HepG2 (cell line): ENCODE measurements around the gene SETD7. TPM values are rescaled to one million over a fixed set of nuclear protein-coding genes. Genes with fewer than 3 reads are reported as not detected.

Source experiments
- AHR ChIP-seq: IDR thresholded peaks from 2 replicates; pipeline ENCODE4 v1.6.1; 2018; ENCODE audit warnings: missing genetic modification reagents, missing compliant biosample characterization
- ELF1 ChIP-seq: sonication (generic); formaldehyde crosslinking; IDR thresholded peaks from 2 replicates; pipeline ENCODE4 v1.4.0; 2020; ENCODE audit warnings: missing genetic modification reagents
- ESRRA ChIP-seq: sonication (generic); formaldehyde crosslinking; IDR thresholded peaks from 2 replicates; pipeline ENCODE4 v1.5.1; 2020; ENCODE audit warnings: mild to moderate bottlenecking, low read depth, missing genetic modification reagents
- GTF3A ChIP-seq: sonication (generic); formaldehyde crosslinking; conservative IDR thresholded peaks from 2 replicates; pipeline ENCODE4 v1.4.0; 2020; ENCODE audit warnings: mild to moderate bottlenecking, missing genetic modification reagents
- KAT2B ChIP-seq: fragments of 150-350 bp; IDR thresholded peaks from 2 replicates; pipeline ENCODE4 v1.6.1; 2014; ENCODE audit warnings: low read depth, low read length, borderline replicate concordance
- KDM2A ChIP-seq: sonication (generic); formaldehyde crosslinking; IDR thresholded peaks from 2 replicates; pipeline ENCODE4 v1.4.0; 2020; ENCODE audit warnings: low read depth, missing genetic modification reagents, borderline replicate concordance
- MYC ChIP-seq: sonication (generic); formaldehyde crosslinking; IDR thresholded peaks from 2 replicates; pipeline ENCODE4 v1.9.0; 2021; ENCODE audit warnings: missing genetic modification reagents, borderline replicate concordance
- NFKB2 ChIP-seq: sonication (generic); formaldehyde crosslinking; IDR thresholded peaks from 2 replicates; pipeline ENCODE4 v1.4.0; 2020; ENCODE audit warnings: missing genetic modification reagents, borderline replicate concordance
- POLR2A ChIP-seq, 2 experiments: IDR thresholded peaks; 2 replicates each; pipeline ENCODE4 v1.6.1; 2011; ENCODE audit warnings: low read depth in 2 of 2, low read length in 2 of 2, mild to moderate bottlenecking in 1 of 2, moderate library complexity in 1 of 2; ENCODE audit not compliant: insufficient read depth in 1 of 2
- PRPF4 ChIP-seq: fragments of 200-400 bp; formaldehyde crosslinking; IDR thresholded peaks from 2 replicates; pipeline ENCODE4 v1.6.1; 2016; ENCODE audit warnings: low read length, low read depth; ENCODE audit not compliant: poor library complexity, severe bottlenecking
- RBM39 ChIP-seq: fragments of 200-400 bp; formaldehyde crosslinking; IDR thresholded peaks from one replicate; pipeline ENCODE4 v1.6.1; 2018; ENCODE audit warnings: antibody characterized with exemption, mild to moderate bottlenecking, low read depth, low read length; ENCODE audit not compliant: poor library complexity, severe bottlenecking
- SKI ChIP-seq: fragments of 450-650 bp; IDR thresholded peaks from one replicate; pipeline ENCODE4 v1.6.1; 2018; ENCODE audit warnings: mild to moderate bottlenecking; ENCODE audit not compliant: partially characterized antibody
- ZNF10 ChIP-seq: sonication (generic); formaldehyde crosslinking; IDR thresholded peaks from 2 replicates; pipeline ENCODE4 v1.4.0; 2020; ENCODE audit warnings: mild to moderate bottlenecking, low read depth, missing genetic modification reagents, borderline replicate concordance
- ZNF143 ChIP-seq: sonication (generic); formaldehyde crosslinking; IDR thresholded peaks from 2 replicates; pipeline ENCODE4 v1.4.0; 2020; ENCODE audit warnings: missing genetic modification reagents
- ZNF256 ChIP-seq: sonication (generic); formaldehyde crosslinking; conservative IDR thresholded peaks from 2 replicates; pipeline ENCODE4 v1.4.0; 2020; ENCODE audit warnings: missing genetic modification reagents
- ZNF549 ChIP-seq: sonication (generic); formaldehyde crosslinking; IDR thresholded peaks from 2 replicates; pipeline ENCODE4 v1.5.0; 2020; ENCODE audit warnings: missing genetic modification reagents
- ZNF598 ChIP-seq: sonication (generic); formaldehyde crosslinking; IDR thresholded peaks from 2 replicates; pipeline ENCODE4 v1.5.1; 2020; ENCODE audit warnings: mild to moderate bottlenecking, missing genetic modification reagents, borderline replicate concordance
- polyA plus RNA-seq, 8 experiments: library from polyadenylated mRNA; depleted of rRNA in 3 of 8; stranded (reverse) in 7 of 8; unstranded in 1 of 8; fragments of >200 nt; fragmentation: Illumina TruSeq in 4 of 8; extraction: Trizol in 4 of 8; gene quantifications; 2 replicates each; pipeline versions ENCODE4 v1.2.1 to v1.2.3, GENCODE V29; 2011 to 2016; ENCODE audit warnings: low read depth in 4 of 8, missing spikeins in 1 of 8, mixed read lengths in 1 of 8; ENCODE audit not compliant: insufficient read depth in 1 of 8
- total RNA-seq, 5 experiments: library from RNA; depleted of rRNA; stranded (reverse); fragments of >200 nt; fragmentation: Illumina TruSeq; extraction: Trizol; gene quantifications; 2 replicates each; pipeline ENCODE4 v1.2.3, GENCODE V29; 2016; ENCODE audit warnings: low read depth in 1 of 5
- TF ChIP-seq, protein P1 (sequence below): sonication (generic); formaldehyde crosslinking; IDR thresholded peaks from 2 replicates; pipeline ENCODE4 v1.5.0; 2020; ENCODE audit warnings: missing genetic modification reagents
- TF ChIP-seq, protein P2 (sequence below): sonication (generic); formaldehyde crosslinking; IDR thresholded peaks from 2 replicates; pipeline ENCODE4 v1.4.0; 2020; ENCODE audit warnings: mild to moderate bottlenecking, missing genetic modification reagents
- TF ChIP-seq, protein P3 (sequence below): sonication (generic); formaldehyde crosslinking; IDR thresholded peaks from 2 replicates; pipeline ENCODE4 v1.8.0; 2022; ENCODE audit warnings: mild to moderate bottlenecking, missing genetic modification reagents; ENCODE audit not compliant: insufficient replicate concordance
- TF ChIP-seq, protein P4 (sequence below): sonication (generic); formaldehyde crosslinking; IDR thresholded peaks from 2 replicates; pipeline ENCODE4 v1.4.0; 2020; ENCODE audit warnings: mild to moderate bottlenecking, low read depth, missing genetic modification reagents
- TF ChIP-seq, protein P5 (sequence below): sonication (generic); formaldehyde crosslinking; IDR thresholded peaks from 2 replicates; pipeline ENCODE4 v1.9.0; 2022; ENCODE audit warnings: missing genetic modification reagents, mild to moderate bottlenecking, borderline replicate concordance
- TF ChIP-seq, protein P6 (sequence below): IDR thresholded peaks from 2 replicates; pipeline ENCODE4 v1.6.1; 2016

SETD7 gene
- total and polyA plus RNA-seq, 2 of the 13 experiments (the other 11 are each of a cell fraction or from before 2014, with no cell fraction given), result 0.08 to 0.22 TPM

DNA sequence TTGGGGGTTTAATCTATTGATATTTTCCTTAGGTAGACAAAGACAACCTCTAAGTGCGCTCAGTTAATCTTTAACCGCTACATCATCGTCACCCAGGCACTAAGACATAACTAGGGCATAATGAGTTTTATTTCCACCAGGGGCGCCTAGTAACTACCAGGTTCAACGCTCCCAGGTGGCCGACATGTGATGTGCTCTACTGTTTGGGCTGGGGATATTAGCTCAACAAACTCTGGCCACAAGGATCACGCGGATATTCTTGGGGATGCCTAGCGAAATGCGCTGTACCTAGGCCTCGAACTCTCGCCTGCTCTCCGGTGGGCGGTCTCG lies 103.0 kb downstream of the SETD7 start (continued):
- no peak for TF ChIP-seq PRPF4
- TF ChIP-seq ZNF143 (CRISPR knock-in tag), result no peak
- TF ChIP-seq, protein P1, sequence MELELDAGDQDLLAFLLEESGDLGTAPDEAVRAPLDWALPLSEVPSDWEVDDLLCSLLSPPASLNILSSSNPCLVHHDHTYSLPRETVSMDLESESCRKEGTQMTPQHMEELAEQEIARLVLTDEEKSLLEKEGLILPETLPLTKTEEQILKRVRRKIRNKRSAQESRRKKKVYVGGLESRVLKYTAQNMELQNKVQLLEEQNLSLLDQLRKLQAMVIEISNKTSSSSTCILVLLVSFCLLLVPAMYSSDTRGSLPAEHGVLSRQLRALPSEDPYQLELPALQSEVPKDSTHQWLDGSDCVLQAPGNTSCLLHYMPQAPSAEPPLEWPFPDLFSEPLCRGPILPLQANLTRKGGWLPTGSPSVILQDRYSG, result 0 out of 2 replicates have a peak, but pooled peaks have one; percentile 17
- TF ChIP-seq, protein P2, sequence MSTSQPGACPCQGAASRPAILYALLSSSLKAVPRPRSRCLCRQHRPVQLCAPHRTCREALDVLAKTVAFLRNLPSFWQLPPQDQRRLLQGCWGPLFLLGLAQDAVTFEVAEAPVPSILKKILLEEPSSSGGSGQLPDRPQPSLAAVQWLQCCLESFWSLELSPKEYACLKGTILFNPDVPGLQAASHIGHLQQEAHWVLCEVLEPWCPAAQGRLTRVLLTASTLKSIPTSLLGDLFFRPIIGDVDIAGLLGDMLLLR (CRISPR knock-in tag), result 0 out of 2 replicates have a peak, but pooled peaks have one; percentile 22
- no peak for TF ChIP-seq ZNF549
- no peak for TF ChIP-seq AHR
- peak; percentile 43; the same call in 1 of the 2 replicates for TF ChIP-seq ESRRA
- TF ChIP-seq KAT2B, result no peak
- TF ChIP-seq, protein P3, sequence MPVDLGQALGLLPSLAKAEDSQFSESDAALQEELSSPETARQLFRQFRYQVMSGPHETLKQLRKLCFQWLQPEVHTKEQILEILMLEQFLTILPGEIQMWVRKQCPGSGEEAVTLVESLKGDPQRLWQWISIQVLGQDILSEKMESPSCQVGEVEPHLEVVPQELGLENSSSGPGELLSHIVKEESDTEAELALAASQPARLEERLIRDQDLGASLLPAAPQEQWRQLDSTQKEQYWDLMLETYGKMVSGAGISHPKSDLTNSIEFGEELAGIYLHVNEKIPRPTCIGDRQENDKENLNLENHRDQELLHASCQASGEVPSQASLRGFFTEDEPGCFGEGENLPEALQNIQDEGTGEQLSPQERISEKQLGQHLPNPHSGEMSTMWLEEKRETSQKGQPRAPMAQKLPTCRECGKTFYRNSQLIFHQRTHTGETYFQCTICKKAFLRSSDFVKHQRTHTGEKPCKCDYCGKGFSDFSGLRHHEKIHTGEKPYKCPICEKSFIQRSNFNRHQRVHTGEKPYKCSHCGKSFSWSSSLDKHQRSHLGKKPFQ (CRISPR knock-in tag), result peak; percentile 54
- TF ChIP-seq, protein P4, sequence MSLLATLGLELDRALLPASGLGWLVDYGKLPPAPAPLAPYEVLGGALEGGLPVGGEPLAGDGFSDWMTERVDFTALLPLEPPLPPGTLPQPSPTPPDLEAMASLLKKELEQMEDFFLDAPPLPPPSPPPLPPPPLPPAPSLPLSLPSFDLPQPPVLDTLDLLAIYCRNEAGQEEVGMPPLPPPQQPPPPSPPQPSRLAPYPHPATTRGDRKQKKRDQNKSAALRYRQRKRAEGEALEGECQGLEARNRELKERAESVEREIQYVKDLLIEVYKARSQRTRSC (CRISPR knock-in tag), result no peak
- TF ChIP-seq MYC, result no peak
- TF ChIP-seq, protein P5, sequence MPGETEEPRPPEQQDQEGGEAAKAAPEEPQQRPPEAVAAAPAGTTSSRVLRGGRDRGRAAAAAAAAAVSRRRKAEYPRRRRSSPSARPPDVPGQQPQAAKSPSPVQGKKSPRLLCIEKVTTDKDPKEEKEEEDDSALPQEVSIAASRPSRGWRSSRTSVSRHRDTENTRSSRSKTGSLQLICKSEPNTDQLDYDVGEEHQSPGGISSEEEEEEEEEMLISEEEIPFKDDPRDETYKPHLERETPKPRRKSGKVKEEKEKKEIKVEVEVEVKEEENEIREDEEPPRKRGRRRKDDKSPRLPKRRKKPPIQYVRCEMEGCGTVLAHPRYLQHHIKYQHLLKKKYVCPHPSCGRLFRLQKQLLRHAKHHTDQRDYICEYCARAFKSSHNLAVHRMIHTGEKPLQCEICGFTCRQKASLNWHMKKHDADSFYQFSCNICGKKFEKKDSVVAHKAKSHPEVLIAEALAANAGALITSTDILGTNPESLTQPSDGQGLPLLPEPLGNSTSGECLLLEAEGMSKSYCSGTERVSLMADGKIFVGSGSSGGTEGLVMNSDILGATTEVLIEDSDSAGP (CRISPR knock-in tag), result no peak
- no peak for TF ChIP-seq ELF1 (CRISPR knock-in tag)
- TF ChIP-seq, protein P6, sequence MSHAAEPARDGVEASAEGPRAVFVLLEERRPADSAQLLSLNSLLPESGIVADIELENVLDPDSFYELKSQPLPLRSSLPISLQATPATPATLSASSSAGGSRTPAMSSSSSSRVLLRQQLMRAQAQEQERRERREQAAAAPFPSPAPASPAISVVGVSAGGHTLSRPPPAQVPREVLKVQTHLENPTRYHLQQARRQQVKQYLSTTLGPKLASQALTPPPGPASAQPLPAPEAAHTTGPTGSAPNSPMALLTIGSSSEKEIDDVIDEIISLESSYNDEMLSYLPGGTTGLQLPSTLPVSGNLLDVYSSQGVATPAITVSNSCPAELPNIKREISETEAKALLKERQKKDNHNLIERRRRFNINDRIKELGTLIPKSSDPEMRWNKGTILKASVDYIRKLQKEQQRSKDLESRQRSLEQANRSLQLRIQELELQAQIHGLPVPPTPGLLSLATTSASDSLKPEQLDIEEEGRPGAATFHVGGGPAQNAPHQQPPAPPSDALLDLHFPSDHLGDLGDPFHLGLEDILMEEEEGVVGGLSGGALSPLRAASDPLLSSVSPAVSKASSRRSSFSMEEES (CRISPR knock-in tag), result peak; percentile 6; the same call in 1 of the 2 replicates
- TF ChIP-seq ZNF256, result no peak
- TF ChIP-seq GTF3A (CRISPR knock-in tag), result no peak
- TF ChIP-seq NFKB2 (CRISPR knock-in tag), result no peak
- TF ChIP-seq KDM2A (CRISPR knock-in tag), result no peak
- TF ChIP-seq POLR2A (IDR thresholded peaks at IDR 0.05; ENCODE audit: insufficient read depth in 1 of 2, low read depth in 2 of 2, low read length in 2 of 2), result peak in 1 of 2 experiments; percentile 48; a peak in 1 of 4 replicates
- TF ChIP-seq SKI, result no peak
- TF ChIP-seq ZNF10, result no peak
- no peak for TF ChIP-seq RBM39
- no peak for TF ChIP-seq ZNF598 (CRISPR knock-in tag)
